A673 (cell line): Measurements from ENCODE around the gene ADAM12. TPM values are rescaled to one million over a fixed set of nuclear protein-coding genes. Genes with fewer than 3 reads are reported as not detected.

ENCODE experiments used
- BruUV-seq: library from RNA; stranded (reverse); fragments of 400-500 nt; replicated peaks from 2 replicates; lab custom pipeline; 2021; lab: Mats Ljungman, UMichigan
- CTCF ChIA-PET: fragments of 300-600 bp; sonication (Branson Sonifier 250); formaldehyde crosslinking; loops from one replicate; lab custom pipeline; 2022; ENCODE audit warnings: antibody characterized with exemption; lab: Charles Lee
- POLR2A ChIA-PET: fragments of 300-600 bp; sonication (Branson Sonifier 250); formaldehyde crosslinking; loops from one replicate; lab custom pipeline; 2022; ENCODE audit warnings: antibody characterized with exemption; ENCODE audit not compliant: low non-redundant PET; lab: Charles Lee
- DNase-seq: peaks from one replicate; pipeline ENCODE4 v3.0.0-alpha.2; 2015; ENCODE audit warnings: low spot score
- H3K27ac ChIP-seq: fragments of 200-600 bp; sonication (generic); 2 replicates; pipeline ENCODE4 v1.5.1; 2016; ENCODE audit warnings: mixed run types, low read depth, mild to moderate bottlenecking, mixed read lengths, antibody characterized with exemption, low read length; ENCODE audit not compliant: poor library complexity, severe bottlenecking
- H3K27me3 ChIP-seq: fragments of 200-600 bp; sonication (generic); replicated peaks from 2 replicates; pipeline ENCODE4 v1.6.1; 2017; ENCODE audit warnings: mixed run types, low read depth, mild to moderate bottlenecking, mixed read lengths, antibody characterized with exemption, low read length; ENCODE audit not compliant: insufficient read depth, poor library complexity
- H3K36me3 ChIP-seq: fragments of 200-600 bp; sonication (generic); 2 replicates; pipeline ENCODE4 v1.6.1; 2016; ENCODE audit warnings: mixed run types, mild to moderate bottlenecking, mixed read lengths, antibody characterized with exemption, low read length; ENCODE audit not compliant: insufficient read depth, poor library complexity, severe bottlenecking
- H3K4me1 ChIP-seq: fragments of 200-600 bp; sonication (generic); 2 replicates; pipeline ENCODE4 v1.6.1; 2017; ENCODE audit warnings: mixed run types, mild to moderate bottlenecking, mixed read lengths, antibody characterized with exemption, low read length; ENCODE audit not compliant: insufficient read depth, poor library complexity, severe bottlenecking
- H3K4me3 ChIP-seq: fragments of 200-600 bp; sonication (generic); 2 replicates; pipeline ENCODE4 v1.5.1; 2016; ENCODE audit warnings: low read depth, mixed run types, mild to moderate bottlenecking, mixed read lengths, low read length; ENCODE audit not compliant: poor library complexity, severe bottlenecking
- H3K9me3 ChIP-seq: fragments of 200-600 bp; sonication (generic); 2 replicates; pipeline ENCODE4 v1.6.1; 2016; ENCODE audit warnings: mixed run types, low read depth, mild to moderate bottlenecking, mixed read lengths, antibody characterized with exemption, low read length; ENCODE audit not compliant: poor library complexity, severe bottlenecking
- EZH2 ChIP-seq: fragments of 200-600 bp; sonication (generic); IDR thresholded peaks from 2 replicates; pipeline ENCODE4 v1.6.1; 2017; ENCODE audit warnings: borderline replicate concordance, low read depth, mild to moderate bottlenecking, mixed read lengths, antibody characterized with exemption, low read length; ENCODE audit not compliant: poor library complexity, severe bottlenecking
- intact Hi-C: fragments of 100-400 bp; cut with micrococcal nuclease; formaldehyde crosslinking; loops from one replicate; pipeline ENCODE4 v1.10.0; 2022; ENCODE audit not compliant: unreplicated experiment
- total RNA-seq: library from RNA; stranded (reverse); gene quantifications from 2 replicates; pipeline ENCODE4 v1.2.3, GENCODE V29; 2021
- TF ChIP-seq, protein P1 (sequence below): fragments of 300-800, 200-600 bp; sonication (generic); conservative IDR thresholded peaks from 2 replicates; pipeline ENCODE4 v1.5.1; 2017; ENCODE audit warnings: low read depth, mild to moderate bottlenecking, antibody characterized with exemption, low read length, moderate library complexity, mixed read lengths

The ADAM12 gene
- total RNA-seq, 1 experiment from 2014 or later = 0.17 TPM

DNA sequence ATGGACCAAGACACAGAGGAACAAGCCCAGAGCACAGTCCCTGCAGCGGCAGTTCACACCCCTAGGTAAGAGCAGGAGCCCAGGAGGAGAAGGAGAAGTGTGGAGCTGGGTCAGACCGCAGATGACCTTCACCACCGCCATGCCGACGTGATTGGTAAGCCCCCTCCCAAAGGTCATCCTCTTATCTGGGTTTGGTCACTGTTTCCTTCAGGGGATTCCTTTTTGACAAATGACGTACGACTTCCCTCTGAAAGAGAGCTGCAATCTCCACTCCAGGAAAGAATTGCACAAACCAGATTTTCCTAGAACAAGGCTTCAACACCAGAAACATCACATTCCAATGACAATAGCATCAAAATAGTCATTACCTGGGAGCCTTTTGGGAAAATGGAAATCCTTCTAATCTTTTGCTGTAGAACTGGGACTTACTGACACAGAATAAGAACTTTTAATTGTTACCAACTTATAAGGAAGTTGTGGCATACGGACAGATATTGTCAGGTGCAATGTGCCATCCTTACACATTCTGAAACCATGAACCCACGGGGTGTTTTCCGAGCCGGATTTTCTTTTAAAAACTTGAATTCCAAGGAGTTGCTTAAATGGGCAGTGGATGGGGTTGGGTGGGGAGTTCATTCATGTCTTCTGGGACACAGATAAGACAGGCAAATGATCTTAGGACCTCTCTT is 20.8 kb upstream of the ADAM12 start:
- CTCF ChIA-PET = interaction anchor here (0.5 kb wide), 1 partner anchor 156 kb away, joined by 8 read pairs; no protein-coding TSS in a partner anchor
- Histone ChIP-seq H3K36me3 (no peaks in the 10 kb centered on the region), H3K27ac (no peak overlapping the region), H3K9me3 (no peaks in the 10 kb centered on the region), H3K4me3 (no peak overlapping the region), H3K4me1 (no peaks in the 10 kb centered on the region), H3K27me3 (no peaks in the 10 kb centered on the region)
- BruUV-seq = no TSS peak
- TF ChIP-seq, protein P1, sequence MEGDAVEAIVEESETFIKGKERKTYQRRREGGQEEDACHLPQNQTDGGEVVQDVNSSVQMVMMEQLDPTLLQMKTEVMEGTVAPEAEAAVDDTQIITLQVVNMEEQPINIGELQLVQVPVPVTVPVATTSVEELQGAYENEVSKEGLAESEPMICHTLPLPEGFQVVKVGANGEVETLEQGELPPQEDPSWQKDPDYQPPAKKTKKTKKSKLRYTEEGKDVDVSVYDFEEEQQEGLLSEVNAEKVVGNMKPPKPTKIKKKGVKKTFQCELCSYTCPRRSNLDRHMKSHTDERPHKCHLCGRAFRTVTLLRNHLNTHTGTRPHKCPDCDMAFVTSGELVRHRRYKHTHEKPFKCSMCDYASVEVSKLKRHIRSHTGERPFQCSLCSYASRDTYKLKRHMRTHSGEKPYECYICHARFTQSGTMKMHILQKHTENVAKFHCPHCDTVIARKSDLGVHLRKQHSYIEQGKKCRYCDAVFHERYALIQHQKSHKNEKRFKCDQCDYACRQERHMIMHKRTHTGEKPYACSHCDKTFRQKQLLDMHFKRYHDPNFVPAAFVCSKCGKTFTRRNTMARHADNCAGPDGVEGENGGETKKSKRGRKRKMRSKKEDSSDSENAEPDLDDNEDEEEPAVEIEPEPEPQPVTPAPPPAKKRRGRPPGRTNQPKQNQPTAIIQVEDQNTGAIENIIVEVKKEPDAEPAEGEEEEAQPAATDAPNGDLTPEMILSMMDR = no peak
- TF ChIP-seq EZH2 = no peak
- intact Hi-C loops = no loop called here
- POLR2A ChIA-PET = no interaction called here
- no peak for DNase-seq

DNA sequence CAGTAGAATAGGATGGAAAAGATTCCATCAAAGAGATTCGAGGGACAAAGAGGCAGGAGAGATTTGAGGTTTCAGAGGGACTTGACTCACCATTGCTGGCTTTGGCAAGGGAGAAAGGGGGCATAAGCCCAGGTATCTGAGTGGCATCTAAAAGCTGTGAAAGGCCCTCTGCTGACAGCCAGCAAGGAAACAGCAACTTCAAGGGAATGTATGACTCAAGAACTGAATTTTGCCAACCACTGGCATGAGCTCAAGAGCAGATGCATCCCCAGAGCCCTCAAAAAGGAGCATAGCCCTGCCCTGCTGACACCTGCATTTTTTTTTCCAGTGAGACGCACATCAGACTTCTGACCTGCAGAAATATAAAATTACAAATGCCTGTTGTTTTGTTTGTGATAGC is 19.6 kb upstream of the ADAM12 start:
- H3K27ac ChIP-seq = no peak overlapping the region
- CTCF ChIA-PET = no interaction called here
- BruUV-seq = no TSS peak
- DNase-seq = no peak
- intact Hi-C loops = no loop called here
- POLR2A ChIA-PET = no interaction called here
- no peaks in the 10 kb centered on the region for H3K27me3 ChIP-seq
- H3K4me3 ChIP-seq = no peak overlapping the region
- no peak for TF ChIP-seq EZH2
- TF ChIP-seq, protein P1 = no peak
- H3K36me3 ChIP-seq = no peaks in the 10 kb centered on the region
- H3K9me3 ChIP-seq = no peaks in the 10 kb centered on the region
- no peaks in the 10 kb centered on the region for H3K4me1 ChIP-seq

DNA sequence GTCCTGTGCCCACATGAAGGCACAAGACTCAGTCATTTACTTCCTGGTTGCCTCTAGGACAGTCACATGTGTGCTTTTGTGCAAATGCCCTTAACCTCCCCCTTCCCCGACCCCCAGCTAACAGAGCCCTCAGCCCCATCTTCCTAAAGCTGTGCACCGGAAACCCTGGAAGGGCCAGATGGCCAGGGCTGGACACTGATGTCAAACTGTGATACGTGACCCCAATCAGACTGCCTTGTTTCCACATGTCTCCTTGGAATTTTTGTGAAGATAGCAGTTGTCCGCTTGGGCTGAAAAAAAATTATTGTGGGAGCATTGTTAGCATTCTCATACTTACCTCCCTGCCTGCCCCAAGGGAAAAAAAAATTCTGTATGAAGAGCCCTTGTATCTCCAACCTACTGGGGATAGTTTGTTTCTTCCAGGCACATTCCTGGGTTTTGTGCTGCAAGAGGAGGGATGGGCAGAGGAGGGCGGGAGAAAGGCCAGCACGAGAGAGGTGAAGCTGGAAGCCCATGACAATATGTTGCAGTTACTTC is 17.0 kb upstream of the ADAM12 start:
- ChIA-PET CTCF (interaction anchor here (0.7 kb wide), 1 partner anchor 98 kb away, joined by 8 read pairs; no protein-coding TSS in a partner anchor), POLR2A (no interaction called here)
- Histone ChIP-seq H3K4me1 (no peaks in the 10 kb centered on the region), H3K9me3 (no peaks in the 10 kb centered on the region), H3K4me3 (no peak overlapping the region), H3K27me3 (no peaks in the 10 kb centered on the region), H3K27ac (no peak overlapping the region), H3K36me3 (no peaks in the 10 kb centered on the region)
- no peak for TF ChIP-seq EZH2
- TF ChIP-seq, protein P1 = no peak
- intact Hi-C loops = no loop called here
- BruUV-seq = no TSS peak
- DNase-seq = no peak
